GM12878 (cell line): Measurements from ENCODE around the gene DEXI. TPM values are rescaled to one million over a fixed set of nuclear protein-coding genes. Genes with fewer than 3 reads are reported as not detected.

ENCODE experiments used
- ATAC-seq: fragments of 200-7000 bp; cut with Tn5 transposase; 3 replicates; pipeline ENCODE4 v1.9.1; 2020; ENCODE audit warnings: mild to moderate bottlenecking, moderate library complexity
- BruUV-seq: library from RNA; stranded (reverse); fragments of 400-500 nt; replicated peaks from 2 replicates; lab custom pipeline; 2021; lab: Mats Ljungman, UMichigan
- CTCF ChIA-PET: fragments of 300-600 bp; sonication (Branson Sonifier 250); formaldehyde crosslinking; extraction: SDS; loops from one replicate; lab custom pipeline; 2021; ENCODE audit warnings: inconsistent platforms; lab: Yijun Ruan, JAX
- POLR2A ChIA-PET: fragments of 350-600 bp; formaldehyde crosslinking; extraction: SDS; loops from one replicate; lab custom pipeline; 2021; ENCODE audit warnings: inconsistent platforms; lab: Charles Lee
- RAD21 ChIA-PET: fragments of 300-600 bp; sonication (Branson Sonifier 250); formaldehyde crosslinking; loops from one replicate; lab custom pipeline; 2023; ENCODE audit warnings: antibody characterized with exemption; ENCODE audit not compliant: unreplicated experiment; lab: Charles Lee
- SMC1A ChIA-PET: fragments of 300-600 bp; sonication (Branson Sonifier 250); formaldehyde crosslinking; loops from one replicate; lab custom pipeline; 2023; ENCODE audit not compliant: unreplicated experiment, uncharacterized antibody; lab: Charles Lee
- DNase-seq: peaks from one replicate; pipeline ENCODE4 v3.0.0-alpha.2; 2011; ENCODE audit warnings: low read depth, low spot score
- FAIRE-seq: peaks from 3 replicates; lab custom pipeline; 2011; peaks lifted over from hg19 to GRCh38; lab: Jason Lieb, UNC
- H2AFZ ChIP-seq: 2 replicates; pipeline ENCODE4 v1.6.0; 2011; ENCODE audit warnings: low read depth, low read length, control low read depth; ENCODE audit not compliant: control insufficient read depth
- H3K27ac ChIP-seq: 2 replicates; pipeline ENCODE4 v1.5.1; 2011; ENCODE audit warnings: control low read depth; ENCODE audit not compliant: control insufficient read depth, insufficient read depth
- H3K27me3 ChIP-seq, 2 experiments: replicated peaks in 1 of 2; 2 replicates each; pipeline versions ENCODE4 v1.6.0 to v1.6.1; 2011; ENCODE audit warnings: low read length in 1 of 2; ENCODE audit not compliant: control insufficient read depth in 2 of 2, insufficient read depth in 2 of 2
- H3K36me3 ChIP-seq, 2 experiments: 2 replicates each; pipeline ENCODE4 v1.5.1; 2011; ENCODE audit warnings: low read length in 1 of 2; ENCODE audit not compliant: control insufficient read depth in 2 of 2, insufficient read depth in 2 of 2
- H3K4me1 ChIP-seq: 2 replicates; pipeline ENCODE4 v1.6.1; 2011; ENCODE audit warnings: mild to moderate bottlenecking, low read length, moderate library complexity, mixed read lengths; ENCODE audit not compliant: control insufficient read depth, insufficient read depth
- H3K4me2 ChIP-seq: 2 replicates; pipeline ENCODE4 v1.6.0; 2011; ENCODE audit warnings: control low read depth; ENCODE audit not compliant: control insufficient read depth, insufficient read depth
- H3K4me3 ChIP-seq: fragments of 200-600 bp; sonication (generic); 2 replicates; pipeline ENCODE4 v1.5.1; 2016
- H3K79me2 ChIP-seq: 2 replicates; pipeline ENCODE4 v1.6.0; 2011; ENCODE audit warnings: low read length; ENCODE audit not compliant: control insufficient read depth, insufficient read depth
- H3K9ac ChIP-seq: 2 replicates; pipeline ENCODE4 v1.8.0; 2011; ENCODE audit warnings: low read length, control low read depth, mixed read lengths; ENCODE audit not compliant: control insufficient read depth, insufficient read depth
- H3K9me3 ChIP-seq: replicated peaks from 3 replicates; pipeline ENCODE4 v1.5.1; 2011; ENCODE audit warnings: mild to moderate bottlenecking, low read length; ENCODE audit not compliant: control insufficient read depth, insufficient read depth
- H4K20me1 ChIP-seq: 2 replicates; pipeline ENCODE4 v1.6.0; 2011; ENCODE audit not compliant: control insufficient read depth, insufficient read depth
- BCLAF1 ChIP-seq: fragments of 450-650 bp; IDR thresholded peaks from 2 replicates; pipeline ENCODE4 v1.6.1; 2017; ENCODE audit warnings: antibody characterized with exemption, mild to moderate bottlenecking, moderate library complexity
- CBX5 ChIP-seq: sonication (generic); IDR thresholded peaks from 2 replicates; pipeline ENCODE4 v1.6.1; 2016; ENCODE audit warnings: low read depth, moderate library complexity, mild to moderate bottlenecking, inconsistent platforms
- FOS ChIP-seq: IDR thresholded peaks from 3 replicates; pipeline ENCODE4 v1.6.1; 2011; ENCODE audit warnings: borderline replicate concordance; ENCODE audit not compliant: insufficient read length; ENCODE audit errors: extremely low read depth
- IKZF1 ChIP-seq: fragments of 450-650 bp; conservative IDR thresholded peaks from 2 replicates; pipeline ENCODE4 v1.6.1; 2017; ENCODE audit warnings: antibody characterized with exemption, mild to moderate bottlenecking
- IRF4 ChIP-seq: IDR thresholded peaks from 2 replicates; pipeline ENCODE4 v1.6.1; 2011; ENCODE audit warnings: low read depth, low read length
- JUND ChIP-seq: IDR thresholded peaks from 2 replicates; pipeline ENCODE4 v1.6.1; 2012; ENCODE audit warnings: low read depth, mild to moderate bottlenecking, low read length, improper control_type of control experiment, moderate library complexity
- MEF2B ChIP-seq: fragments of 450-650 bp; IDR thresholded peaks from 2 replicates; pipeline ENCODE4 v1.6.1; 2018; ENCODE audit warnings: mild to moderate bottlenecking, moderate library complexity; ENCODE audit not compliant: partially characterized antibody, poor library complexity, severe bottlenecking
- PBX3 ChIP-seq: IDR thresholded peaks from 2 replicates; pipeline ENCODE4 v1.6.1; 2011; ENCODE audit warnings: mild to moderate bottlenecking, low read depth, low read length, moderate library complexity; ENCODE audit not compliant: insufficient replicate concordance
- SMAD1 ChIP-seq: fragments of 450-650 bp; IDR thresholded peaks from 2 replicates; pipeline ENCODE4 v1.6.1; 2018; ENCODE audit warnings: mild to moderate bottlenecking, low read depth; ENCODE audit not compliant: partially characterized antibody
- SMAD5 ChIP-seq: IDR thresholded peaks from 2 replicates; pipeline ENCODE4 v1.6.1; 2016; ENCODE audit warnings: antibody characterized with exemption, low read depth
- SPI1 ChIP-seq: IDR thresholded peaks from 2 replicates; pipeline ENCODE4 v1.6.1; 2011; ENCODE audit warnings: low read depth, mild to moderate bottlenecking, low read length, moderate library complexity, borderline replicate concordance; ENCODE audit not compliant: insufficient read depth
- SUPT20H ChIP-seq: IDR thresholded peaks from 2 replicates; pipeline ENCODE4 v1.6.1; 2011; ENCODE audit warnings: low read depth, mild to moderate bottlenecking, low read length, moderate library complexity, borderline replicate concordance; ENCODE audit not compliant: control insufficient read depth
- WRNIP1 ChIP-seq: IDR thresholded peaks from 2 replicates; pipeline ENCODE4 v1.6.1; 2011; ENCODE audit warnings: low read depth, low read length, improper control_type of control experiment, borderline replicate concordance
- ZBED1 ChIP-seq: IDR thresholded peaks from 2 replicates; pipeline ENCODE4 v1.6.1; 2016; ENCODE audit warnings: borderline replicate concordance
- ZNF622 ChIP-seq: fragments of 450-650 bp; IDR thresholded peaks from 2 replicates; pipeline ENCODE4 v1.6.1; 2017; ENCODE audit warnings: mild to moderate bottlenecking, inconsistent platforms
- WGBS: methylation state at CpG from one replicate; pipeline ENCODE4 v1.1.6; 2016; ENCODE audit warnings: low lambda C conversion rate; ENCODE audit not compliant: insufficient replicate concordance, insufficient coverage; ENCODE audit errors: missing lambda C conversion rate; 5-methylcytosine and 5-hydroxymethylcytosine counted together
- in situ Hi-C: fragments of 300-500 bp; cut with MboI; formaldehyde crosslinking; loops from 9 replicates; pipeline ENCODE4 v1.14.3; 2018; ENCODE audit warnings: mixed read lengths
- intact Hi-C: fragments of 100-400 bp; cut with micrococcal nuclease; formaldehyde crosslinking; loops from one replicate; pipeline ENCODE4 v1.14.2; 2022; ENCODE audit not compliant: unreplicated experiment
- polyA plus RNA-seq, 11 experiments: library from polyadenylated mRNA; depleted of rRNA in 4 of 11; unstranded in 6 of 11; stranded (reverse) in 5 of 11; fragments of >200 nt; fragmentation: Nextera tagmentation in 4 of 11; fragmentation: Illumina TruSeq in 1 of 11; extraction: Ambion mirVana in 4 of 11; extraction: Trizol in 1 of 11; gene quantifications; 1 replicate in 1 of 11; 2 replicates in 10 of 11; pipeline versions ENCODE4 v1.2.1 to v1.2.3, GENCODE V29; 2011 to 2016; ENCODE audit warnings: inconsistent platforms in 2 of 11, missing spikeins in 2 of 11, low read depth in 1 of 11
- total RNA-seq, 4 experiments: library from RNA; depleted of rRNA in 3 of 4; stranded (reverse); fragments of >200 nt in 3 of 4; fragmentation: Illumina TruSeq in 1 of 4; extraction: Trizol in 1 of 4; gene quantifications; 2 replicates each; pipeline versions ENCODE4 v1.2.1 to v1.2.3, GENCODE V29; 2013 to 2021

Gene DEXI
- total and polyA plus RNA-seq, 10 of the 15 experiments (the other 5 are each of a cell fraction or from before 2014, with no cell fraction given) = 1.4 to 26.3 (median 18.4) TPM

GRCh38 chr16:10964039-10964890 lies 22.0 kb upstream of the DEXI start:
- CTCF ChIA-PET = interaction anchor here (0.5 to 8.4 kb wide), 57 partner anchors 8 to 676 kb away, joined by 3 to 107 read pairs (median 4); partner anchors contain the start of gene SOCS1
- no TSS peak for BruUV-seq
- intact Hi-C loops (loop anchor here (1.0 to 5.0 kb wide), 9 partner anchors 61 to 718 kb away; no protein-coding TSS in a partner anchor), in situ Hi-C loops (loop anchor here (10.0 to 25.0 kb wide), 3 partner anchors 698 to 1011 kb away; partner anchors contain the start of genes SNN and SNX29)
- ATAC-seq (peak; percentile 62), FAIRE-seq (peak; percentile 47), DNase-seq (no peak)
- Histone ChIP-seq H2AFZ (peak overlapping the region; percentile 62), H3K4me3 (peak overlapping the region; percentile 18; the same call in 1 of the 2 replicates), H4K20me1 (no peaks in the 10 kb centered on the region), H3K9ac (peak overlapping the region; percentile 79), H3K4me2 (peak overlapping the region; percentile 67), H3K27ac (peak overlapping the region; percentile 99), H3K79me2 (peaks cover 3% of the 10 kb centered on the region), H3K4me1 (peaks cover 35% of the 10 kb centered on the region), H3K27me3 (no peaks in the 10 kb centered on the region), H3K9me3 (no peaks in the 10 kb centered on the region), H3K36me3 (peaks cover 18 to 27% of the 10 kb centered on the region in 2 experiments)
- POLR2A ChIA-PET = interaction anchor here (0.7 to 5.5 kb wide), 11 partner anchors 8 to 423 kb away, joined by 3 to 47 read pairs (median 6); partner anchors contain the start of genes CLEC16A and SOCS1
- WGBS = under 1% methylated on average over 20 of the region's 20 CpGs
- RAD21 ChIA-PET = interaction anchor here (0.6 to 6.4 kb wide), 37 partner anchors 9 to 652 kb away, joined by 3 to 91 read pairs (median 7); partner anchors contain the start of genes DEXI and SOCS1
- SMC1A ChIA-PET = interaction anchor here (0.7 to 5.8 kb wide), 40 partner anchors 9 to 725 kb away, joined by 3 to 83 read pairs (median 4); partner anchors contain the start of gene SOCS1
- TF ChIP-seq PBX3 (no peak), SPI1 (no peak), ZNF622 (no peak), SMAD5 (no peak), IRF4 (peak; percentile 66), IKZF1 (peak; percentile 99), MEF2B (peak; percentile 74), SUPT20H (no peak), JUND (no peak), FOS (no peak), WRNIP1 (0 out of 2 replicates have a peak, but pooled peaks have one; percentile 66), BCLAF1 (no peak), CBX5 (no peak), ZBED1 (peak; percentile 66; the same call in 1 of the 2 replicates), SMAD1 (no peak)
